ENCODE data around the gene DEF6. TPM values are rescaled to one million over a fixed set of nuclear protein-coding genes. Genes with fewer than 3 reads are reported as not detected.

Gene DEF6
- total RNA-seq, 1 donor from 2014 or later = 79.9 TPM

- no peak for DNase-seq
These were observed 36.7 kb upstream of the DEF6 start for GRCh38 chr6:35260591-35261570.

GRCh38 chr6:35262596-35262995 lies 35.0 kb upstream of the DEF6 start:
- no peak overlapping the region for H3K27ac Mint-ChIP-seq
- peaks cover 7% of the 10 kb centered on the region for H3K36me3 Mint-ChIP-seq (ENCODE audit: low read depth)
- ATAC-seq (ENCODE audit: low read depth) = no peak
- DNase-seq = no peak
- no peaks in the 10 kb centered on the region for H3K9me3 Mint-ChIP-seq
- CTCF ChIA-PET = no interaction called here
- H3K27me3 Mint-ChIP-seq = no peaks in the 10 kb centered on the region
- no peak overlapping the region for H3K4me3 Mint-ChIP-seq
- POLR2A ChIA-PET = no interaction called here
- no peak for TF ChIP-seq CTCF (IDR thresholded peaks at IDR 0.05)
- peaks cover 61% of the 10 kb centered on the region for H3K4me1 Mint-ChIP-seq
- intact Hi-C loops (cut with micrococcal nuclease) = no loop called here

More at GRCh38 chr6:35260591-35261570, 36.7 kb upstream of the DEF6 start:
- ATAC-seq (ENCODE audit: low read depth) = no peak
- Mint-ChIP-seq H3K27me3 (no peaks in the 10 kb centered on the region), H3K4me3 (peak overlapping the region; percentile 97), H3K4me1 (peaks cover 63% of the 10 kb centered on the region), H3K27ac (peak overlapping the region; percentile 89), H3K36me3 (ENCODE audit: low read depth) (peaks cover 6% of the 10 kb centered on the region), H3K9me3 (no peaks in the 10 kb centered on the region)
- intact Hi-C loops (cut with micrococcal nuclease) = no loop called here
- ChIA-PET POLR2A (no interaction called here), CTCF (interaction anchor here (1.8 kb wide), 1 partner anchor 36 kb away, joined by 6 read pairs; no protein-coding TSS in a partner anchor)
- no peak for TF ChIP-seq CTCF (IDR thresholded peaks at IDR 0.05)

GRCh38 chr6:35264550-35265274 lies 32.9 kb upstream of the DEF6 start:
- H3K27ac Mint-ChIP-seq = peak overlapping the region; percentile 2
- TF ChIP-seq CTCF (IDR thresholded peaks at IDR 0.05) = no peak
- POLR2A ChIA-PET = no interaction called here
- DNase-seq = no peak
- no peak overlapping the region for H3K4me3 Mint-ChIP-seq
- ATAC-seq (ENCODE audit: low read depth) = no peak
- peaks cover 50% of the 10 kb centered on the region for H3K4me1 Mint-ChIP-seq
- H3K9me3 Mint-ChIP-seq = no peaks in the 10 kb centered on the region
- intact Hi-C loops (cut with micrococcal nuclease) = no loop called here
- H3K27me3 Mint-ChIP-seq = no peaks in the 10 kb centered on the region
- peaks cover 2% of the 10 kb centered on the region for H3K36me3 Mint-ChIP-seq (ENCODE audit: low read depth)
- CTCF ChIA-PET = no interaction called here

- no peaks in the 10 kb centered on the region for H3K9me3 Mint-ChIP-seq
- no peak overlapping the region for H3K4me3 Mint-ChIP-seq
- H3K36me3 Mint-ChIP-seq (ENCODE audit: low read depth) = peaks cover 2% of the 10 kb centered on the region
- no peaks in the 10 kb centered on the region for H3K27me3 Mint-ChIP-seq
- intact Hi-C loops (cut with micrococcal nuclease) = no loop called here
- no peak overlapping the region for H3K27ac Mint-ChIP-seq
- ChIA-PET CTCF (no interaction called here), POLR2A (interaction anchor here (0.7 kb wide), 1 partner anchor 216 kb away, joined by 3 read pairs; no protein-coding TSS in a partner anchor)
- TF ChIP-seq CTCF (IDR thresholded peaks at IDR 0.05) = no peak
- ATAC-seq (ENCODE audit: low read depth) = no peak
- H3K4me1 Mint-ChIP-seq = peaks cover 43% of the 10 kb centered on the region
- DNase-seq = no peak
These were observed 32.1 kb upstream of the DEF6 start for GRCh38 chr6:35265523-35265922.

- intact Hi-C loops (cut with micrococcal nuclease) = no loop called here
- DNase-seq (no peak), ATAC-seq (ENCODE audit: low read depth) (no peak)
- CTCF ChIA-PET = no interaction called here
- no peak for TF ChIP-seq CTCF (IDR thresholded peaks at IDR 0.05)
- no peak overlapping the region for H3K27ac Mint-ChIP-seq
- H3K4me1 Mint-ChIP-seq = peaks cover 30% of the 10 kb centered on the region
- POLR2A ChIA-PET = no interaction called here
- no peak overlapping the region for H3K4me3 Mint-ChIP-seq
- H3K36me3 Mint-ChIP-seq (ENCODE audit: low read depth) = peaks cover 3% of the 10 kb centered on the region
- H3K9me3 Mint-ChIP-seq = no peaks in the 10 kb centered on the region
- H3K27me3 Mint-ChIP-seq = no peaks in the 10 kb centered on the region
These were observed 30.2 kb upstream of the DEF6 start for GRCh38 chr6:35267446-35267845.
